NCI-H2171 (cell line): Measurements from ENCODE around the gene HES3.

Source experiments
- DNase-seq: peaks from one replicate; lab custom pipeline; 2025; lab: John Stamatoyannopoulos, UW

The HES3 gene

GRCh38 chr1:6245869-6246496, 2.0 kb downstream of the HES3 start:
- DNase-seq = peak; percentile 94

GRCh38 chr1:6246497-6247467, 2.8 kb downstream of the HES3 start:
- peak; percentile 77 for DNase-seq

- no peak for DNase-seq
These were observed 3.7 kb downstream of the HES3 start for GRCh38 chr1:6247651-6248050.

GRCh38 chr1:6248161-6248776, 4.3 kb downstream of the HES3 start:
- DNase-seq = no peak

GRCh38 chr1:6248932-6249738, 5.2 kb downstream of the HES3 start:
- DNase-seq = no peak

GRCh38 chr1:6249739-6250689, 6.0 kb downstream of the HES3 start:
- no peak for DNase-seq

- DNase-seq = no peak
These were observed 7.3 kb downstream of the HES3 start for GRCh38 chr1:6251233-6251632.

GRCh38 chr1:6251681-6252373, 7.8 kb downstream of the HES3 start:
- no peak for DNase-seq

GRCh38 chr1:6252374-6252710, 8.4 kb downstream of the HES3 start:
- no peak for DNase-seq

- DNase-seq = no peak
These were observed 9.4 kb downstream of the HES3 start for GRCh38 chr1:6253380-6253779.

- no peak for DNase-seq
These were observed 10.7 kb downstream of the HES3 start for GRCh38 chr1:6254691-6255090.

- DNase-seq = no peak
These were observed 12.7 kb downstream of the HES3 start for GRCh38 chr1:6256645-6257044.

GRCh38 chr1:6257541-6258069, 13.6 kb downstream of the HES3 start:
- DNase-seq = no peak

GRCh38 chr1:6258675-6259074, 14.7 kb downstream of the HES3 start:
- DNase-seq = no peak

GRCh38 chr1:6259491-6260362, 15.7 kb downstream of the HES3 start:
- peak; percentile 57 for DNase-seq

GRCh38 chr1:6260433-6260934, 16.5 kb downstream of the HES3 start:
- peak; percentile 41 for DNase-seq

GRCh38 chr1:6260961-6261614, 17.1 kb downstream of the HES3 start, which contains the start of gene GPR153:
Gene GPR153, minus strand, starts transcription at chr1:6261098. Its CDS starts 6,193 bp downstream, at chr1:6254905.
- DNase-seq = peak; percentile 23

- DNase-seq = peak; percentile 78
These were observed 17.6 kb downstream of the HES3 start for GRCh38 chr1:6261615-6261995.
